ENCODE results near the gene SUPT3H.

- TF ChIP-seq CTCF (IDR thresholded peaks at IDR 0.05; ENCODE audit: low read depth, low read length, missing input control) (no peak), REST (IDR thresholded peaks at IDR 0.05) (no peak), HNF4A (conservative IDR thresholded peaks at IDR 0.05) (no peak), FOXA1 (IDR thresholded peaks at IDR 0.05) (no peak), JUND (IDR thresholded peaks at IDR 0.05) (no peak), HNF4G (IDR thresholded peaks at IDR 0.05) (no peak), YY1 (IDR thresholded peaks at IDR 0.05) (no peak), RAD21 (IDR thresholded peaks at IDR 0.05) (no peak), MAX (IDR thresholded peaks at IDR 0.05) (no peak), SP1 (IDR thresholded peaks at IDR 0.05) (no peak), TAF1 (conservative IDR thresholded peaks at IDR 0.05) (no peak), ZBTB33 (IDR thresholded peaks at IDR 0.05) (no peak)
- TF ChIP-seq, protein P1, sequence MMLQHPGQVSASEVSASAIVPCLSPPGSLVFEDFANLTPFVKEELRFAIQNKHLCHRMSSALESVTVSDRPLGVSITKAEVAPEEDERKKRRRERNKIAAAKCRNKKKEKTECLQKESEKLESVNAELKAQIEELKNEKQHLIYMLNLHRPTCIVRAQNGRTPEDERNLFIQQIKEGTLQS (IDR thresholded peaks at IDR 0.05): no peak
These were observed 522.9 kb downstream of the SUPT3H start for GRCh38 chr6:44854712-44855443.
